Measurements from ENCODE around the gene ALKBH7.

ALKBH7 gene

DNA sequence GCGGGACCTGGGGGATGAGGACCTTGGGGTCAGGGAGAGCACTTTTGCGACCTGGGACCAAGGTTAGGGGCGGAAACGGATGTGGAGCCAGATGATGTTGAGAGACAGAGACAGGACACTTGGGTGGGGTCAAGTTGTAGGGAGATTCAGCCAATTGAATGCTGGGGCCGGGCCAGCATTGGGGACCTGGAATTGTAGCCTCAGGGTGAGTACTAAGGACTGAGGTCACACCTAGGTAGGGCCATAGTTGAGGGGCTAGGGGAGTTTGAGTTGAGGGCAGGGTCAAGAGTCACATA is 1.2 kb downstream of the ALKBH7 start:
- TF ChIP-seq, protein P1, sequence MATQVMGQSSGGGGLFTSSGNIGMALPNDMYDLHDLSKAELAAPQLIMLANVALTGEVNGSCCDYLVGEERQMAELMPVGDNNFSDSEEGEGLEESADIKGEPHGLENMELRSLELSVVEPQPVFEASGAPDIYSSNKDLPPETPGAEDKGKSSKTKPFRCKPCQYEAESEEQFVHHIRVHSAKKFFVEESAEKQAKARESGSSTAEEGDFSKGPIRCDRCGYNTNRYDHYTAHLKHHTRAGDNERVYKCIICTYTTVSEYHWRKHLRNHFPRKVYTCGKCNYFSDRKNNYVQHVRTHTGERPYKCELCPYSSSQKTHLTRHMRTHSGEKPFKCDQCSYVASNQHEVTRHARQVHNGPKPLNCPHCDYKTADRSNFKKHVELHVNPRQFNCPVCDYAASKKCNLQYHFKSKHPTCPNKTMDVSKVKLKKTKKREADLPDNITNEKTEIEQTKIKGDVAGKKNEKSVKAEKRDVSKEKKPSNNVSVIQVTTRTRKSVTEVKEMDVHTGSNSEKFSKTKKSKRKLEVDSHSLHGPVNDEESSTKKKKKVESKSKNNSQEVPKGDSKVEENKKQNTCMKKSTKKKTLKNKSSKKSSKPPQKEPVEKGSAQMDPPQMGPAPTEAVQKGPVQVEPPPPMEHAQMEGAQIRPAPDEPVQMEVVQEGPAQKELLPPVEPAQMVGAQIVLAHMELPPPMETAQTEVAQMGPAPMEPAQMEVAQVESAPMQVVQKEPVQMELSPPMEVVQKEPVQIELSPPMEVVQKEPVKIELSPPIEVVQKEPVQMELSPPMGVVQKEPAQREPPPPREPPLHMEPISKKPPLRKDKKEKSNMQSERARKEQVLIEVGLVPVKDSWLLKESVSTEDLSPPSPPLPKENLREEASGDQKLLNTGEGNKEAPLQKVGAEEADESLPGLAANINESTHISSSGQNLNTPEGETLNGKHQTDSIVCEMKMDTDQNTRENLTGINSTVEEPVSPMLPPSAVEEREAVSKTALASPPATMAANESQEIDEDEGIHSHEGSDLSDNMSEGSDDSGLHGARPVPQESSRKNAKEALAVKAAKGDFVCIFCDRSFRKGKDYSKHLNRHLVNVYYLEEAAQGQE (IDR thresholded peaks at IDR 0.05; ENCODE audit: insufficient read depth in 1 of 2, low read depth in 2 of 2, low read length in 2 of 2), result no peak
- TF ChIP-seq FOXP2 (optimal IDR thresholded peaks at IDR 0.05; ENCODE audit: borderline replicate concordance, extremely low read depth, extremely low read length, insufficient read depth) (no peak), POLR2AphosphoS5 (IDR thresholded peaks at IDR 0.05; ENCODE audit: low read depth, low read length) (no peak), SIN3A (IDR thresholded peaks at IDR 0.05; ENCODE audit: borderline replicate concordance, insufficient read depth, low read length) (no peak), TAF1 (IDR thresholded peaks at IDR 0.05; ENCODE audit: borderline replicate concordance, insufficient read depth, low read length) (no peak)

DNA sequence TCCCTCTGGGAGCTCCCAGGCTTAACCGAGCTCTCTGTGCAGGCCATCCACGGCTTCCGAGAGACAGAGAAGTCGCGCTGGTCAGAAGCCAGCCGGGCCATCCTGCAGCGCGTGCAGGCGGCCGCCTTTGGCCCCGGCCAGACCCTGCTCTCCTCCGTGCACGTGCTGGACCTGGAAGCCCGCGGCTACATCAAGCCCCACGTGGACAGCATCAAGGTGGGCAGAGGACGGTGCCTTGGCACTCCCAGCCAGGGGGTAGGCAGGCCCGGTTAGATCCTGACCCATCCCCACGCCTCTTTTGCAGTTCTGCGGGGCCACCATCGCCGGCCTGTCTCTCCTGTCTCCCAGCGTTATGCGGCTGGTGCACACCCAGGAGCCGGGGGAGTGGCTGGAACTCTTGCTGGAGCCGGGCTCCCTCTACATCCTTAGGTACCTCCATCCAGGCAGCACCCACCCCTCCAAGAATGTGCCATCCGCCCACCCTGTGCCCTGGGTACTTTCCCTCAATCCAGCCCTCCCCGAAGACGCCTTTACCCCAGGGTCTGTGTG is 1.6 kb downstream of the ALKBH7 start:
- TF ChIP-seq TAF1 (IDR thresholded peaks at IDR 0.05; ENCODE audit: borderline replicate concordance, insufficient read depth, low read length), result no peak
- TF ChIP-seq SIN3A (IDR thresholded peaks at IDR 0.05; ENCODE audit: borderline replicate concordance, insufficient read depth, low read length), result no peak
- no peak for TF ChIP-seq POLR2AphosphoS5 (IDR thresholded peaks at IDR 0.05; ENCODE audit: low read depth, low read length)
- TF ChIP-seq FOXP2 (optimal IDR thresholded peaks at IDR 0.05; ENCODE audit: borderline replicate concordance, extremely low read depth, extremely low read length, insufficient read depth), result no peak
- TF ChIP-seq, protein P1 (IDR thresholded peaks at IDR 0.05; ENCODE audit: insufficient read depth in 1 of 2, low read depth in 2 of 2, low read length in 2 of 2), result no peak

DNA sequence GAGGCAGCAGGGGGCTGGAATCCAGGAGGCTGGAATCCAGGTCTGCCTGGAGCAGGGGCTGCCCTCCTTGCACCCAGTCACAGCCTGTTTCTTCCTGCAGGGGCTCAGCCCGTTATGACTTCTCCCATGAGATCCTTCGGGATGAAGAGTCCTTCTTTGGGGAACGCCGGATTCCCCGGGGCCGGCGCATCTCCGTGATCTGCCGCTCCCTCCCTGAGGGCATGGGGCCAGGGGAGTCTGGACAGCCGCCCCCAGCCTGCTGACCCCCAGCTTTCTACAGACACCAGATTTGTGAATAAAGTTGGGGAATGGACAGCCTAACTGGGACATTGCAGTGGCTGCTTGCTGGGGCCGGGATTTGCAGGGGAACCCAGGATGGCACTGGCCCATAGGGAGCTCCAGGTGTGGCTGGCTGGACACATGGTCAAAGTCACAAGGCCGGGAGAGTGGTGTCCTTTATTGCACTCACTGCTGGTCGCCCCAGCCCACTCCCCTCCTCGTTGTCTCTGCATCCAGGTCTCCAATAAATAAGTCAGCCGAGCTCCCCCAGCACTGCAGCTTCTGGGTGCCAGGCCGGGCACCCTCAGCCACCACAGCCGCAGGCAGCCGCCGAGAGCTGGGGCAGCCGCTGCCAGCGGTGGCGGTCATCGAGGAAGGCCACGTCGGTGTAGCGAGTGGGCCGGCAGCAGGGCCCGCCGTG is 2.3 kb downstream of the ALKBH7 start:
- TF ChIP-seq SIN3A (IDR thresholded peaks at IDR 0.05; ENCODE audit: borderline replicate concordance, insufficient read depth, low read length) (no peak), POLR2AphosphoS5 (IDR thresholded peaks at IDR 0.05; ENCODE audit: low read depth, low read length) (no peak), TAF1 (IDR thresholded peaks at IDR 0.05; ENCODE audit: borderline replicate concordance, insufficient read depth, low read length) (no peak), FOXP2 (optimal IDR thresholded peaks at IDR 0.05; ENCODE audit: borderline replicate concordance, extremely low read depth, extremely low read length, insufficient read depth) (no peak)
- TF ChIP-seq, protein P1 (IDR thresholded peaks at IDR 0.05; ENCODE audit: insufficient read depth in 1 of 2, low read depth in 2 of 2, low read length in 2 of 2), result no peak

DNA sequence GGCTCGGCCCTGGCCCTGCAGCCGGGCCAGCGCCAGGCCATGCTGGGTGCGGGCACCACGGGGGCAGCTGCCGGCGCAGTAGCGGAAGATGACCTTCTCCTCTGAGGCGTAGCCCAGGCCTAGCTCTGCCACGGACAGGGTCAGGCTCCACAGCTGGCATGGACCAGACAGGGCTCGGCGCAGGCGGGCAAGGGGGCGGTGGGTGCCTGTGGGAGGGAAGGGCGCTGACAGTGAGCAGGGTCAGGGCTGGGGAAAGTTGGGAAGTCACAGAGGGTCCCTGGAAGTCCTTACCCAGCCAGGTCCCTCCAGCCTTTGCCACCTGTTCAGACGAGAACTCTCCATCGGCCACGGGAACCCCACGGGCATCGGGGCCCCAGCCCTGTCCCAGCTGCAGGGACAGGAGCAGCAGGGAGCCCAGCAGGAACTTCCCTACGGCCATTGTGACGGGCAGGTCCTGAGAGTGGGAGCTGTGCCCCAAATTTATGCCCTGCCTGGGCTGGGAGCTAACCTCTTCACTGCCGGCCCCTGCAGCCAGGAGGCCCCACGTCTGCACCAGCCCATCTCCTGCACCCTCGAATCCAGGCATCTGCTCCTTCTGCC is 2.9 kb downstream of the ALKBH7 start, which contains the start of gene PSPN:
Gene PSPN, minus strand, starts transcription at position 523 of the 600 bp plus-strand sequence. Its CDS starts 84 bp downstream, at position 439.
- TF ChIP-seq TAF1 (IDR thresholded peaks at IDR 0.05; ENCODE audit: borderline replicate concordance, insufficient read depth, low read length) (no peak), POLR2AphosphoS5 (IDR thresholded peaks at IDR 0.05; ENCODE audit: low read depth, low read length) (0 out of 2 replicates have a peak, but pooled peaks have one; percentile 9)

DNA sequence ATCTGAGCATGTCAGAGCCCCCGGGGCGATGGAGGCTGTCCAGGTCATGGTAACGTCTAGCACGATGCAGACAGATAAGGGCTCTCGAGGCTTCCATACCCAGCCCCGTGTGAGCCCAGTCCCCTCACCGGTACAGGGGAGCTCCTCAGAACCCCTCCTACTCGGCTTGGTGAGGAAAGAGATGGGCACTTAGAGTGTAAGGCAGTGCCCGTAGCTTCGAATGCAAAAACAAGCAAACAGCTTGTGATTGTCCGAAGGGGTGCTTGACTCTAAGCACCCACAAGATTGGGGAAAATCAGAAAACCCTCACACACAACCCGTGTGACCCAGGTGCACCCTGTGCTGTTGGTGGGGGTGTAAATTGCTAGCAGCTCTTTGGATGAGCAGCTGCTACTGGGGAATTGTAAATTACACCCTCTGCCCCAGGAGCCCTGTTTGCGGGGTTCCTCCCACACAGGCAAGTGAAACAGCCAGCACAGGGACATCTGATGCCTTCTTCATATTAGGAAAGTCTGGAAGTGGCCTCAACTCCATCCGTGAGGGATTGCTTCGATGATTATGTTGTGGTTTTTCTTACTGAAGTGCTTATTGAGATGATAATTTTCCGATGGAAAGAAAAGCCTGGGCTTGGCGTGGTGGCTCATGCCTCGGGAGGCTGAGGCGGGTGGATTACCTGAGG is 4.1 kb downstream of the ALKBH7 start:
- TF ChIP-seq POLR2AphosphoS5 (IDR thresholded peaks at IDR 0.05; ENCODE audit: low read depth, low read length) (no peak; the same call in 1 of the 2 replicates), TAF1 (IDR thresholded peaks at IDR 0.05; ENCODE audit: borderline replicate concordance, insufficient read depth, low read length) (no peak), FOXP2 (optimal IDR thresholded peaks at IDR 0.05; ENCODE audit: borderline replicate concordance, extremely low read depth, extremely low read length, insufficient read depth) (no peak), SIN3A (IDR thresholded peaks at IDR 0.05; ENCODE audit: borderline replicate concordance, insufficient read depth, low read length) (no peak)
- TF ChIP-seq, protein P1 (IDR thresholded peaks at IDR 0.05; ENCODE audit: insufficient read depth in 1 of 2, low read depth in 2 of 2, low read length in 2 of 2), result no peak

Data from PFSK-1 (cell line).